ENCODE measurements around the gene SLC22A23. TPM values are rescaled to one million over a fixed set of nuclear protein-coding genes. Genes with fewer than 3 reads are reported as not detected.

Gene SLC22A23
- total RNA-seq, 1 donor = 18.1 TPM

- H3K36me3 ChIP-seq (ENCODE audit: insufficient read depth, low read length) = no peaks in the 10 kb centered on the region
- peaks cover 5% of the 10 kb centered on the region for H3K4me1 ChIP-seq (ENCODE audit: insufficient read depth, low read length)
- no peaks in the 10 kb centered on the region for H3K27me3 ChIP-seq (ENCODE audit: insufficient read depth, low read length)
- peaks cover 61% of the 10 kb centered on the region for H3K79me2 ChIP-seq (ENCODE audit: insufficient read depth, low read length)
- H2AFZ ChIP-seq (ENCODE audit: low read length) = no peak overlapping the region
- DNase-seq (ENCODE audit: insufficient read length, low spot score, missing footprints) = no peak
- H3K4me2 ChIP-seq (ENCODE audit: insufficient read depth, low read length) = no peak overlapping the region
- H3K27ac ChIP-seq (ENCODE audit: low read depth, low read length) = no peak overlapping the region
- TF ChIP-seq CTCF (IDR thresholded peaks at IDR 0.05; ENCODE audit: extremely low read depth, low read depth, low read length) = no peak
- no peaks in the 10 kb centered on the region for H3K9me3 ChIP-seq (ENCODE audit: low read depth, low read length)
- H3K4me3 ChIP-seq (ENCODE audit: insufficient read depth, low read length) = no peak overlapping the region
- H4K20me1 ChIP-seq (ENCODE audit: insufficient read depth, low read length) = peaks cover 11% of the 10 kb centered on the region
These were observed 7.5 kb downstream of the SLC22A23 start for GRCh38 chr6:3449321-3449720.

- H3K4me1 ChIP-seq (ENCODE audit: insufficient read depth, low read length) = peaks cover 12% of the 10 kb centered on the region
- no peak overlapping the region for H3K4me3 ChIP-seq (ENCODE audit: insufficient read depth, low read length)
- no peak overlapping the region for H3K27ac ChIP-seq (ENCODE audit: low read depth, low read length)
- no peaks in the 10 kb centered on the region for H3K27me3 ChIP-seq (ENCODE audit: insufficient read depth, low read length)
- no peaks in the 10 kb centered on the region for H3K9me3 ChIP-seq (ENCODE audit: low read depth, low read length)
- no peak overlapping the region for H2AFZ ChIP-seq (ENCODE audit: low read length)
- peaks cover 49% of the 10 kb centered on the region for H3K79me2 ChIP-seq (ENCODE audit: insufficient read depth, low read length)
- no peaks in the 10 kb centered on the region for H3K36me3 ChIP-seq (ENCODE audit: insufficient read depth, low read length)
- H3K4me2 ChIP-seq (ENCODE audit: insufficient read depth, low read length) = no peak overlapping the region
- no peak for DNase-seq (ENCODE audit: insufficient read length, low spot score, missing footprints)
- peaks cover 10% of the 10 kb centered on the region for H4K20me1 ChIP-seq (ENCODE audit: insufficient read depth, low read length)
- TF ChIP-seq CTCF (IDR thresholded peaks at IDR 0.05; ENCODE audit: extremely low read depth, low read depth, low read length) = no peak
These were observed 9.8 kb downstream of the SLC22A23 start for GRCh38 chr6:3447005-3447404.

- Histone ChIP-seq H3K27ac (ENCODE audit: low read depth, low read length) (no peak overlapping the region), H3K4me1 (ENCODE audit: insufficient read depth, low read length) (peaks cover 12% of the 10 kb centered on the region), H4K20me1 (ENCODE audit: insufficient read depth, low read length) (peaks cover 13% of the 10 kb centered on the region), H3K9me3 (ENCODE audit: low read depth, low read length) (no peaks in the 10 kb centered on the region), H2AFZ (ENCODE audit: low read length) (no peak overlapping the region), H3K79me2 (ENCODE audit: insufficient read depth, low read length) (peaks cover 49% of the 10 kb centered on the region), H3K36me3 (ENCODE audit: insufficient read depth, low read length) (no peaks in the 10 kb centered on the region), H3K4me3 (ENCODE audit: insufficient read depth, low read length) (no peak overlapping the region), H3K4me2 (ENCODE audit: insufficient read depth, low read length) (no peak overlapping the region), H3K27me3 (ENCODE audit: insufficient read depth, low read length) (no peaks in the 10 kb centered on the region)
- DNase-seq (ENCODE audit: insufficient read length, low spot score, missing footprints) = no peak
- no peak for TF ChIP-seq CTCF (IDR thresholded peaks at IDR 0.05; ENCODE audit: extremely low read depth, low read depth, low read length)
These were observed 10.7 kb downstream of the SLC22A23 start for GRCh38 chr6:3446184-3446583.

GRCh38 chr6:3444276-3445088 lies 12.4 kb downstream of the SLC22A23 start:
- H3K4me2 ChIP-seq (ENCODE audit: insufficient read depth, low read length) = no peak overlapping the region
- H3K36me3 ChIP-seq (ENCODE audit: insufficient read depth, low read length) = no peaks in the 10 kb centered on the region
- no peak overlapping the region for H2AFZ ChIP-seq (ENCODE audit: low read length)
- H4K20me1 ChIP-seq (ENCODE audit: insufficient read depth, low read length) = peaks cover 10% of the 10 kb centered on the region
- no peaks in the 10 kb centered on the region for H3K9me3 ChIP-seq (ENCODE audit: low read depth, low read length)
- H3K4me3 ChIP-seq (ENCODE audit: insufficient read depth, low read length) = no peak overlapping the region
- H3K79me2 ChIP-seq (ENCODE audit: insufficient read depth, low read length) = peaks cover 50% of the 10 kb centered on the region
- no peaks in the 10 kb centered on the region for H3K27me3 ChIP-seq (ENCODE audit: insufficient read depth, low read length)
- H3K4me1 ChIP-seq (ENCODE audit: insufficient read depth, low read length) = peaks cover 12% of the 10 kb centered on the region
- DNase-seq (ENCODE audit: insufficient read length, low spot score, missing footprints) = no peak
- TF ChIP-seq CTCF (IDR thresholded peaks at IDR 0.05; ENCODE audit: extremely low read depth, low read depth, low read length) = no peak
- H3K27ac ChIP-seq (ENCODE audit: low read depth, low read length) = no peak overlapping the region

All from osteoblast (primary cell).